Activated CD4-positive, alpha-beta T cell treated with anti-CD3 and anti-CD28 coated beads, Interleukin-2, amount 50 U/mL, for 24 hours (primary cell): ENCODE data around the gene ARHGEF11.
"Not testable (repeated sequence)": the region's sequence is repeated elsewhere in the genome, so short reads cannot be mapped to it uniquely, and the experiment has no call there.

Experiments
- DNase-seq, 2 donors: peaks; one replicate each; pipeline ENCODE4 v3.0.0-alpha.2; 2020; ENCODE audit warnings: low read depth in 1 of 2, low spot score in 1 of 2

Gene ARHGEF11, protein sequence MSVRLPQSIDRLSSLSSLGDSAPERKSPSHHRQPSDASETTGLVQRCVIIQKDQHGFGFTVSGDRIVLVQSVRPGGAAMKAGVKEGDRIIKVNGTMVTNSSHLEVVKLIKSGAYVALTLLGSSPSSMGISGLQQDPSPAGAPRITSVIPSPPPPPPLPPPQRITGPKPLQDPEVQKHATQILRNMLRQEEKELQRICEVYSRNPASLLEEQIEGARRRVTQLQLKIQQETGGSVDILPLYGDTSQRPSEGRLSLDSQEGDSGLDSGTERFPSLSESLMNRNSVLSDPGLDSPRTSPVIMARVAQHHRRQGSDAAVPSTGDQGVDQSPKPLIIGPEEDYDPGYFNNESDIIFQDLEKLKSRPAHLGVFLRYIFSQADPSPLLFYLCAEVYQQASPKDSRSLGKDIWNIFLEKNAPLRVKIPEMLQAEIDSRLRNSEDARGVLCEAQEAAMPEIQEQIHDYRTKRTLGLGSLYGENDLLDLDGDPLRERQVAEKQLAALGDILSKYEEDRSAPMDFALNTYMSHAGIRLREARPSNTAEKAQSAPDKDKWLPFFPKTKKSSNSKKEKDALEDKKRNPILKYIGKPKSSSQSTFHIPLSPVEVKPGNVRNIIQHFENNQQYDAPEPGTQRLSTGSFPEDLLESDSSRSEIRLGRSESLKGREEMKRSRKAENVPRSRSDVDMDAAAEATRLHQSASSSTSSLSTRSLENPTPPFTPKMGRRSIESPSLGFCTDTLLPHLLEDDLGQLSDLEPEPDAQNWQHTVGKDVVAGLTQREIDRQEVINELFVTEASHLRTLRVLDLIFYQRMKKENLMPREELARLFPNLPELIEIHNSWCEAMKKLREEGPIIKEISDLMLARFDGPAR (N-terminal part only)

DNA sequence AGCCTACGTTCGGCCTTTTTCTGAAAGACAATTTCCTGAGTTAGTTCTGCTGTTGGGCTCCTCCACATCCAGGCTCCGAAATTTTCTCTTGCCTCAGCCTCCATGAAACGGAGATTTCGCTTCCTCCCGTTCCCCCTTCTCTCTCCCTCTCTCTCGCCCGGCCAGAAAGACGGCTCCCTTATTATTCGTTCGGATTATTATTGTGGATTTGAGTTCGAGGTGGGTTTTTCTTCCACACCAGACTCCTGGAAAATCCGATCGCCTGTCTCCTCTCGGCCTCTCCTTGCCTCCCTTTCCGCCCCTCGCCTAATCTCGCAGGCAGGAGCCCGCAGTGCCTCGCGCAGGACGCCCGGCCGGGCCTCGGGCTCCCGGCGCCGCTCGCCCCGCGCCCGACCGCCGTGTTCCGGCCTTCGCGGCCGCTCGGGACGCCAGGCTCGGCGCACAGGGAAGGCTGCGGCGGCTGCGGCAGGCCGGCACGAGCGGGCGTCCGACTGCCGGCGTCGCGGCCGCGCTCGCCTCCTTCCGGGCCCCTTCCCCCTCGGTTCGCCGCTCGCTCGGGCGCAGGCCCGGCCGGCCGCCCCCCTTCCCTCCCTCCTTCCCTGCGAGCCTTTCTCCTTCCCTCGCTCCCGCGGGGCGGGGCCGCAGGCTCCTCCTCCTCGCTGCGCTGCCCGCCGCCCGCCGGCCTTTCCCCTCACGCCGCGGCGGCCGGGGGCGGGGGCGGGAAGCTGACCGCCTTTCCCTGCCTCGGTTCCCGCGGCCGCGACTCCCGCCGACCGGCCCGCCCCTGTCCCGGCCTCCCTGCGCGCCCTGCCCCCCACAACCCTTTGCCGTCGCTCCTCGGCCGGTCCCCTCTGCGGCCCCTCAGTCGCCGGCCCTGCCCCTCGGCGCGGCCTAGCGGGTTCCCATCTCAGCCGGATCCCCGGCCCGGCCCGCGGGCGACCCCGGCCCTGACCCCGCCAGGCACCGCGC, at the start of gene ARHGEF11:
Gene ARHGEF11, minus strand, starts transcription at position 493 of the 969 bp plus-strand sequence. CDS start 1,412 bp downstream, outside the sequence.
- DNase-seq: no peak

DNA sequence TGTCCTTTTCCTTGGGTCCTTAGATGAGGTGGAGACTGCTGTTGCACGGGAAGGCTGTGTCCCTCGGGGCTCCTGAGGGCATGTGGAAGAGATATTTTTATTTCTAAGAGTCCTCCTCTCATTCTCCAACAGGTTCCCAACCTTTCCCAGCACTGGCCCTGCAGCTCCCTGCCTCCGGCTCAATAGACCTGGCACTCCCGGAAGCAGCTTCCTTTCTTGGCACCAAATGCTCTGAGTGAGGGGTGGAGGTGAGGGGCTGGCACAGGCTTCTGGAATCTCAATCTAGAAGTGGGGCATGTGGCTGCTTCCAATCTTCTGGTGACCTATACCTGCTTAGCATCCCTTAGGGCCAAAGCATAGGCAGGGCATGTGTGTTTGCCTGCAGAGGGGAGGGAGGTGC, 49.5 kb upstream of the ARHGEF11 start:
- DNase-seq: no peak

DNA sequence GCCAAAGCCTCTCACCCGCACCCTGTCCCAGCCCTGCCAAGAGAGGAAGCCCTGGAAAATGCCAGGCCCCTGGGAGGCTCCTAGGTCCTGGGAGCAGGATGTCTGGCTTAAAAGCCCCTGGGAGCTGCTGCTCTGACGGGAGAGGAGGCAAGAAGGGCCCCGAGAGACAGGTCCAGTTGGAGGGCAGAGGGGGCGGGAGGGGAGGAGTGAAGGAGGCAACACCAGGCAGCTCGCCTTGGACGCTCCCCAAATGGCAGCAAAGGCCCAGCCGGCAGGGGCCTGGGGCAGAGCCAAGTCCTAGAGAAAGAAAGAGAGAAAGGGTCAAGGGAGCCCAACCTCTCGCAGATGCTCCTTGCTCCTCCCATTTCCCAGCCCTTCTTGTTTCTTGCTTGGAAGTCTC, 47.3 kb upstream of the ARHGEF11 start:
- no peak for DNase-seq

DNA sequence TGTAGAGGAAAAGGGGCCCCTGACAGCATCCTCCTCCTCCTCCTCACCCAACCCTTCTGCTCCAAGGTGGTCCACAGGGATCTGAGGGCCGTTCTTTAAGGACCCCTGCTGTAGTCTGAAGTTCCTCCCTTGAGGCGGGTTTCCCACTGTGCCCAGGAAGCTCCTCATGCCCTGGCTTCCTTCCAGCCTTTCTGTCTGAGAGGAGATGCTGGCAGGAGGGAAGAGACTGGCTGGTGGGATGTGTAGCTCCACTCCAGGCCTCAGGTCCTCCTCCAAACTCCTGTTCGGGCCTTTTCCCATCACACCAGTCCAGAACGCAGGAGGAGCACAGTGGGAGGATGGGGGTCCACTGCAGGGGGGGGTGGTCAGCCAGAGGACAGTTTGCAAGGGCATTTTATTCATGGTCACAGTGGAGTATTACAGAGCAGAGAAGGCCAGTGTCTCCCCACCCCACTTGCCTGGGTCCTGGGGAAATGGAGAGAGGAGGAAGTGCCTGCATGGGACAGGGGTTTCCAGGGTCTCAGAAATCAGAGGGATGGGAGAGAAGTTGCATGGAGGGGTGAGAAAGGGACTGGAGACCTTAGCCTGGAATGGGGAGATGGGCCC, 46.2 kb upstream of the ARHGEF11 start:
- no peak for DNase-seq

DNA sequence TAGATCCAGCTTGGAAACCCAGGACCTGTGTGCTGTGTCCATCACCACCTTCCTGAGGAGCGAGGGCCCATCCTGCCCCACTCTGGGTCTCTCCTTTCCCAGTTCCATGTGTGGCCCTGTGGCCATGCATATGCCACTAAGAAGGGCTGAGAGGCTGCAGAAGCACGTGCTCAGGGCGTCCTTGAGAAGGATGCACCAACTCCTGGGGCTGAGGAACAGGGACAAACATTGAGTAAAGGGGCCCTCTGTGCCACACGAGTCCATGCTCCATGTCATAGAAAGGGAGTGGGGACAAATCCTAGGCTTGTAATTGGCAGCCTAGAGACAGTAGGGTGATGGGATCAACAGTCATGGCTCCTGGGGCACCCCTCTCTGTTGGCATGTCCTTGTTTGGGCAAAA, 45.6 kb upstream of the ARHGEF11 start:
- DNase-seq: no peak

DNA sequence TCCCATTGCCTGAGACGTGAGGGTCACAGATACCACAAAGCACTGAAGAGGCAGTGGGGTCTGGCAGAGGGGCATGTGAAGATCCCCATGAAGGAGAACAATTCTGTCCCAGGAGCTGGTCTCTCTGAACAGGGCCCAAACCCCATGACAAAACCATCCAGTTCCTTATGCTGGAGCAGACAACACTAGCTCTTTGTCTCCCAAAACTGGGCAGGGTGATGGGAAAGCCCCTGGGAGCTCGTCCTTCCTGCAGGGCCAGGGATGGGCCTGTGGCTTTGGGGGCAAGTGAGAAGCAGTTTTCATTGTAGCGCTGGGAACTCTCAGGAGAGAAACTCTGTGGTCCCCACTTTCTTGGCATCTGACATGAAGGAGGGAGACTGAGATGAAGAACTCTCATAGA, 45.2 kb upstream of the ARHGEF11 start:
- DNase-seq: no peak

DNA sequence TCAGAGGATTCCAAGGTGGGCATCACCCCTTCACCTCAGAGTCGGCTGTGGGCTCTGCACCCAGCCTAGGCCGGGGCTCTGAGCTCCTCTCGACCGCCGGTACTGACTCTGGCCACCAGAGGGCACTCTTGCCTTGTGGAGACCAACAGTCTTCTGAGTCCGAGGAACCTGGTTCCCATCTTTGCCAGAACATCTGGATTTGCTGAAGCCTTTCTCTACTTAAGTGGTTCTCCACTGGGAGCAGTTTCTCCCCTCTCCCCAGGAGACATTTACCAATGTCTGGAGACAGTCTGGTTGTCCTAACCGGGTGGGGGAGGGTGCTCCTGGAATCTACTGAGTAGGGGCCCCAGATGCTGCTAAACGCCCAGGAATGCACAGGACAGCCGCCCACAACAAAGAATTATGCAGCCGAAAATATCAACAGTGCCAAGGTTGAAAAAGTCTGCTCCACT, 44.7 kb upstream of the ARHGEF11 start:
- DNase-seq: peak; percentile 80 to 84

DNA sequence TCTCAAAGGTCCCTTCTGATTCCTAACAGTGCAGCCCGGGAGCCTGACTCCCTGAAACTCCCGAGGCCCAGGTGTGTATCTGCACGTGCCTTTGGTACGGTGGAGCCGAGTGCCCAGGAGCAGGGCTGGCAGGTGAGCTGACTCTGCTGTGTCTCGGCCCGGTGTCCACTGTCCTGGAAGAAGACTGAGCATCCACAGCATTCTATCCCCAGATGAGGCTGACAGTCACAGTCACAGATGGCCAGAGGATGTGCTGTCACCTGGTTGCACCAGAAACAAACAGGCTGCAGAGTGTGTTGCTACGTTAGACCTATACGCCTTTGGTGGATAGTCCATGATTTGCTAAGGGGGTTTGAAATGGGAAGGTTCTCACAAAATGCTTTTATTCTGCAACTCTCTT, 44.2 kb upstream of the ARHGEF11 start:
- no peak for DNase-seq

DNA sequence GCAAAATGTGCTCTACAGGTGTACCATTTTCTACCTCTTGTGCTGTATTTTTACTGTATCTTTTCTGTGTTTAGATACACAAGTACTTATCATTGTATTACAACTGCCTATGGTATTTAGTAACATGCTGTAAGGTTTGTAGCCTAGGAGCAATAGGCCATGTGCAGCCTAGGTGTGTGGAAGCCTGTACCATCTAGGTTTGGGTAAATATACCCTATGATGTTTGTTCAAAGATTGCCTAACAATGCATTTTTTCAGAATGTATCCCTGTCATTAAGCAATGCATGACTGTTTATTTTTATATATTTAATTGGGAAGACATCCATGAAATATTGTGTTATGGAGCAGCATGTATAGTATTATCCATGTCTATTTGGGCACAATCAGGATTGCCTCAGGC, 43.1 kb upstream of the ARHGEF11 start:
- DNase-seq: no peak

DNA sequence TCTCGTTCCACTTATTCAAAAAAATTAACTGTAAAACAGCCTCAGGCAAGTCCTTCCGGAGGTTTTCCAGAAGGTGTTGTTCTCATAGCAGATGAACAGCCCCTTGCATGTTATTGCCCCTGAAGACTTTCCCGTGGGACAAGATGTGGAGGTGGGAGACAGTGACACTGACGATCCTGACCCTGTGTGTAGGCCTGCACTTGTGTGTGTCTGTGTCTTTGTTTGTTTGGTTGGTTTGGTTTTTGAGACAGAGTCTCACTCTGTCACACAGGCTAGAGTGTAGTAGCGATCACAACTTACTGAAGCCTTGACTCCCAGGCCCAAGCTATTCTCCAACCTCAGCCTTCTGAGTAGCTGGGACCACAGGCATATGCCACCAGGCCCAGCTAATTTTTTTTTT, 41.5 kb upstream of the ARHGEF11 start:
- no peak for DNase-seq

DNA sequence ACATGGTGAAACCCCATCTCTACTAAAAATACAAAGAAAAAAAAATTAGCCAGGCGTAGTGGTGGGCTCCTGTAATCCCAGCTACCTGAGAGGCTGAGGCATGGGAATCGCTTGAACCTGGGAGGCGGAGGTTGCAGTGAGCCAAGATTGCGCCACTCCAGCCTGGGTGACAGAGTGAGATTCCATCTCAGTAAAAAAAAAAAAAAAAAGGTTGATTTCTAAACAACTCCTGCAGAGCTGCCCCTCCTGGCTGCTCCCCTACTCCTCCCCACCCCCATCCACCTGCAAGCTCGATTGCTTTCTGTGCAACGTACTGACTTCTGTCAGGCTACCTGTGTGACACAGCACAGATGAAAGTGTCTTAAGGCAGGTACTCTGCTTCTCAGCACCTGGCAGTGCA, 40.8 kb upstream of the ARHGEF11 start:
- no peak for DNase-seq

DNA sequence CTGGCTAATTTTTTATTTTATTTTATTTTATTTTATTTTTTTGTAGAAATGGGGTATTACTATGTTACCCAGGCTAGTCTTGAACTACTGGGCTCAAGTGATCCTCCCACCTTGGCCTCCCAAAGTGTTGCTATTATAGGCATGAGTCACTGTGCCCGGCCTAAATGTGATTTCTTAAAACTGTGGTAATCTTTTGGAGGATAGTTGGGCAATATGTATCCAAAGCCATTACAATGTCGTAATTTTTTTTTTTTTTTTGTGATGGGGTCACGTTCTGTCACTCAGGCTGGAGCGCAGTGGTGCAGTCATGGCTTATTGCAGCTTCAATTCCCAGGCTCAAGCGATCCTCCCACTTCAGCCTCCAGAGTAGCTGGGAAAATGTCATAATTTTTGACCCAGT, 39.9 kb upstream of the ARHGEF11 start:
- DNase-seq: no peak

DNA sequence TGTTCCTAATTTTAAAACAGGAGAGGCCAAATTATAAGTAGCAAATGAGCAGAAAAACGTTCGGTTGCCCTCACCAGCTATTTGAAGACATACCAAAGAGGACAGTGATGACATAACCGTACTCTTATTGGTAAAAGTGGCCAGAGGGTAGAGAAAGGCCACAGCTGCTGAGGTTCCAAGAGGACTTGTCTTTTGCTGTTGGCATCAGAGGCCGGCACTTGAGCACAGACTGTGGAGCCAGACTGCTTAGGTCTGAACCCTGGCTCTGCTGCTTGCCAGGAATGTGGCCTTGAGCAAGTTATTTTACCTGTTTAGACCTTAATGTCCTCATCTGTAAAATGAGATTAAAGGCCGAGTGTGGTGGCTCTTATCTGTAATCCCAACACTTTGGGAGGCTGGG, 39.2 kb upstream of the ARHGEF11 start:
- no peak for DNase-seq

DNA sequence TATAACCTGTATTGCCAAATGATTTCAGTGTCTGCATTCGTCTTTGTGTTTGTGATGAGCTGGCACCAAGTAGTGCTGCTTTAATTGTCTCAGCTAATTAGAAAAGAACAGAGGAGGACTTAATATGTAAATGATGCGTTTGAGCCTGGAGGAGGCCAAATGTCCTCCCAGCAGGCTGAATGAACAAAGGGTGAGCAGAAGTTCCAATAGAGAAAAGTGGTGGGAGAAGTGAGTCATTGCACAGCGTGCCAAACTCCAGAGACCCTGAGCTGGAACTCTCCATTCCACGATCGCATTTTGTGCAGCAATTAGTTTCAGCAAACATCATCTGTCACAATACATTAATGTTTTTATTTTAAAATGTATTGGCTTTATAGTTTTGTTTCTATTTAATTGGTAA, 36.2 kb upstream of the ARHGEF11 start:
- no peak for DNase-seq

DNA sequence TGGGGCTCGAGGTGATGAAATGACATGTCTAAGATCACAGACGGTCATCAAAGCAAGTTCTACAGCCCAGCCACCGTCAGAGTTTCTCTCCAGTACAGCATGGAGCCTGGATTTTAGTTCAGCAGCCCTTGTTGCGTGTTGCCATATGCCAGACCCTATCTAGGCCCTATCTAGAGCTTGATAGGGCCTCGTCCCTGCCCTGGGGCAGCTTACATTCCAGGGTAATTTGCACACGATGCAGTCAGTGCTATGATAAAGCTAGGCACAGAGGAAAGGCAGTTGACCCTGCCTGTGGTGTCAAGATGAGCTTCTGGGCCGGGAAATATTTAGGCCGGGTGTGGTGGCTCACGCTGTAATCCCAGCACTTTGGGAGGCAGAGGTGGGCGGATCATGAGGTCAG, 35.2 kb upstream of the ARHGEF11 start:
- no peak for DNase-seq

DNA sequence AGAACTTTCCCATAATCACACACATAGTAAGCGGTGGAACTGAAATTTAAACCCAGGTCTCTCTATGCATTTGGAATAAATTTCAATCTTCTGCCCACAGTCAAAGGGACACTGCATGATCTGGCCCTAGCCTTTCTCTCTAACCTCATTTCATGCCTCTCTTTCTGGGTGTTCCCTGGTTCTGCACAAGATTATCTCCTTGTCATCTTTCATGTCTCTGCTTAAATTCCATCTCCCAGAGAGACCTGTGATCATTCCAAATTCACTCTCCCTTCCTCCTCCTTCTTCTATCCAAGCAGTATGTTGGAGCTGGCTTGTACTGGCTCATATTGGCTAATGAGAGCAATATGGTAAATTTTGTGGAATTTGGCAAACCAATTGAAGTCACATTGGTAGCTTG, 31.9 kb upstream of the ARHGEF11 start:
- DNase-seq: no peak

DNA sequence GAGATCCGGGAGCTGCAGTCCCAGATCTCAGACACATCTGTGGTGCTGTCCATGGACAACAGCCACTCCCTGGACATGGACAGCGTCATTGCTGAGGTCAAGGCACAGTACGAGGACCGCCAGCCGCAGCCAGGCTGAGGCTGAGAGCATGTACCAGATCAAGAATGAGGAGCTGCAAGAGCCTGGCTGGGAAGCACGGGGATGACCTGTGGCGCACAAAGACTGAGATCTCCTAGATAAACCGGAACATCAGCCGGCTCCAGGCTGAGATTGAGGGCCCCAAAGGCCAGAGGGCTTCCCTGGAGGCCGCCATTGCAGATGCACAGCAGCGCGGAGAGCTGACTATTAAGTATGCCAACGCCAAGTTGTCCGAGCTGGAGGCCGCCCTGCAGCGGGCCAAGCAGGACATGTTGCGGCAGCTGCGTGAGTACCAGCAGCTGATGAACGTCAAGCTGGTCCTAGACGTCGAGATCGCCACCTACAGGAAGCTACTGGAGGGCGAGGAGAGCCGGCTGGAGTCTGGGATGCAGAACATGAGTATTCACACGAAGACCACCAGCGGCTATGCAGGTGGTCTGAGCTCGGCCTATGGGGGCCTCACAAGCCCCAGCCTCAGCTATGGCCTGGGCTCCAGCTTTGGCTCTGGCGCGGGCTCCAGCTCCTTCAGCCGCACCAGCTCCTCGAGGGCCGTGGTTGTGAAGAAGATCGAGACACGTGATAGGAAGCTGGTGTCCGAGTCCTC, 28.6 kb upstream of the ARHGEF11 start:
- peak; percentile 6 to 11 for DNase-seq

DNA sequence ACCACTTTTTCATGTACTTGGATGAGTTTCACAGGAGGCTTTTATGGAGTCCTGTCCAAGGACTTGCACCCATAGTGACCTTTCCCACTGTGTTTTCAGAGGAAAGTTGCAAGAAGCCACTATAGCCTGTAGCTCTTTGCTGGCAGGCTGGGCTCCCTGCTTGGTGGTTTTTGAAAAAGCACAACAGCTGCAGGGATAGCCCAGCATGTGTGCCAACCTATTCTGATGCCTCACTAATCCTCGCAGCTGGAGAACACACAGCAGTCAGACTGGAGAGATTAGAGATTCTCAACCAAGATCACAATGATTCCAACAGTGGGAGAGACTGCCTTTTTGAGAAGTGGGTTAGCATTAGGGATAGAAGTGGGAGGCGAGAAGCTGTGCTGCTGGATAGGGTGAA, 24.1 kb upstream of the ARHGEF11 start:
- DNase-seq: no peak

DNA sequence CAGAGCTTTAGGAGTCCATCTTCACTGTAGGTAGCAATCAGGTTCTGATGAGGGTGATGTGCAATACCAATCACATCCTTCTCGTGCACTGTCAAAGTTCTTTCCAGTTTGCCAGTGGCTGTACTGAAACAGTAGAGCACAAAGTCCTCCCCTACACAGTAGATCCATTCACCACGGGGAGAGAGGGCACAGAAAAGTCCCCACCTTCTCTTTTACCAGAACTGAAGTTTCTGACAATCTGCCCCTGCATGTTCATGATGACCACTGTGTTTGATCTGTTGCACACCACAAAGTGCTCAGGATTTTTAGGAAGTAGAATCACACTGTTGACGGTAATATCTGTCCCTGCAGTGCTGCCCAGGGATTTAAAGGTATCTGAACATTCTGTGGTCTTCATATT, 13.7 kb upstream of the ARHGEF11 start:
- not testable (repeated sequence) for DNase-seq

DNA sequence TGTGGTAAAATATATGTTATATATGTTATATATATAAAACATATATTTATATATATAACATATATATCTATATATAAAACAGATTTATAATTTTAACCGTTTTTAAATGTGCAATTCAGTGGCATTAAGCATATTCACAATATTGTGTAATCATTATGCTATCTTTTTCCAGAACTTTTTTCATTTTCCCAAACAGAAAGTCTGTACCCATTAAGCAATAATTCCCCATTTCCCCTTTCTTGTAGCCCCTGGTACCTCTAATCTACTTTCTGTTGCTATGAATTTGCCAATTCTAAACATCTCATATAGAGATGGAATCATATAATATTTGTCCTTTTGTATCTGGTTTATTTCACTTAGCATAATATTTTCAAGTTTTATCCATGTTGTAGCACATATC, 10.7 kb upstream of the ARHGEF11 start:
- no peak for DNase-seq
